ENCODE results near the gene DAW1. TPM values are rescaled to one million over a fixed set of nuclear protein-coding genes. Genes with fewer than 3 reads are reported as not detected.

The DAW1 gene
- total RNA-seq, 1 experiment from 2014 or later = 0.20 TPM

- Histone ChIP-seq H3K36me3 (ENCODE audit: control insufficient read depth in 1 of 2, insufficient read depth in 2 of 2, low read length in 2 of 2) (no peaks in the 10 kb centered on the region), H3K9me2 (ENCODE audit: insufficient read depth) (no peaks in the 10 kb centered on the region), H3K4me1 (ENCODE audit: control insufficient read depth in 1 of 2, insufficient read depth in 2 of 2, low read length in 2 of 2) (peaks cover 13 to 31% of the 10 kb centered on the region in 2 experiments), H3K9ac (ENCODE audit: low read length) (no peak overlapping the region), H3K27me3 (ENCODE audit: insufficient read depth, low read length) (no peaks in the 10 kb centered on the region), H3K79me2 (ENCODE audit: insufficient read depth, low read length) (no peaks in the 10 kb centered on the region), H2AFZ (ENCODE audit: low read depth, low read length, poor library complexity, severe bottlenecking) (no peak overlapping the region), H3K4me3 (replicated peaks in 1 of 2; ENCODE audit: low read depth in 1 of 2, low read length in 2 of 2) (no peak overlapping the region), H3K4me2 (ENCODE audit: low read length) (no peak overlapping the region), H3K27ac (ENCODE audit: low read depth, low read length) (no peak overlapping the region), H4K20me1 (ENCODE audit: insufficient read depth) (no peaks in the 10 kb centered on the region), H3K9me3 (ENCODE audit: control insufficient read depth in 1 of 2, insufficient read depth in 1 of 2, low read depth in 1 of 2, low read length in 2 of 2) (no peaks in the 10 kb centered on the region)
- intact Hi-C loops (cut with micrococcal nuclease) = loop anchor here (10.0 kb wide), 1 partner anchor 393 kb away; the partner anchor contains the start of gene AGFG1
- POLR2A ChIA-PET = no interaction called here
- ATAC-seq = no peak
- RAD21 ChIA-PET (ENCODE audit: low non-redundant PET in 1 of 2, low total read pairs in 2 of 2, uncharacterized antibody in 2 of 2, unreplicated experiment in 2 of 2) = no interaction called here
- DNase-seq (ENCODE audit: low read depth, low spot score) = no peak
- no TSS peak for BruUV-seq (replicated peaks)
- CTCF ChIA-PET = no interaction called here
- no peak for TF ChIP-seq POLR2A (IDR thresholded peaks at IDR 0.05; ENCODE audit: borderline replicate concordance, extremely low read depth, insufficient read depth, insufficient read length)
- TF ChIP-seq EZH2phosphoT487 (IDR thresholded peaks at IDR 0.05; ENCODE audit: borderline replicate concordance) = no peak
- no peak for TF ChIP-seq MAX (IDR thresholded peaks at IDR 0.05)
- TF ChIP-seq TCF7L2 (IDR thresholded peaks at IDR 0.05; ENCODE audit: borderline replicate concordance, extremely low read depth, insufficient read depth, insufficient read length) = no peak
- no peak for TF ChIP-seq JUND (IDR thresholded peaks at IDR 0.05)
- TF ChIP-seq CEBPB (IDR thresholded peaks at IDR 0.05; ENCODE audit: low read depth) = no peak
- no peak for TF ChIP-seq SRF (IDR thresholded peaks at IDR 0.05; ENCODE audit: low read depth)
- no peak for TF ChIP-seq EGR1 (IDR thresholded peaks at IDR 0.05; ENCODE audit: low read depth)
- TF ChIP-seq ELF1 (IDR thresholded peaks at IDR 0.05; ENCODE audit: borderline replicate concordance, low read depth) = no peak
- no peak for TF ChIP-seq RAD21 (IDR thresholded peaks at IDR 0.05; ENCODE audit: low read depth)
- no peak for TF ChIP-seq ZNF274 (IDR thresholded peaks at IDR 0.05; ENCODE audit: low read depth, low read length)
- TF ChIP-seq ZBTB33 (IDR thresholded peaks at IDR 0.05; ENCODE audit: extremely low read depth, insufficient replicate concordance, low read length) = no peak
- no peak for TF ChIP-seq ZFX (IDR thresholded peaks at IDR 0.05)
- no peak for TF ChIP-seq FOSL1 (IDR thresholded peaks at IDR 0.05; ENCODE audit: low read depth)
- no peak for TF ChIP-seq SIN3A (IDR thresholded peaks at IDR 0.05; ENCODE audit: low read depth)
- no peak for TF ChIP-seq YY1 (IDR thresholded peaks at IDR 0.05; ENCODE audit: extremely low read depth, insufficient replicate concordance, low read depth, low read length)
- no peak for TF ChIP-seq ATF3 (IDR thresholded peaks at IDR 0.05)
- TF ChIP-seq CBX3 (IDR thresholded peaks at IDR 0.05; ENCODE audit: low read depth) = no peak
- no peak for TF ChIP-seq SP1 (IDR thresholded peaks at IDR 0.05; ENCODE audit: low read depth)
Measured at GRCh38 chr2:227867386-227867785, 4.0 kb upstream of the DAW1 start.
